Measurements from ENCODE around the gene DBR1.
"Not testable (repeated sequence)": the region's sequence is repeated elsewhere in the genome, so short reads cannot be mapped to it uniquely, and the experiment has no call there.

The DBR1 gene

GRCh38 chr3:138157743-138158142 lies 17.0 kb downstream of the DBR1 start:
- DNase-seq (ENCODE audit: extremely low spot score), result no peak
- CTCF ChIA-PET, result no interaction called here
- TF ChIP-seq CTBP1 (IDR thresholded peaks at IDR 0.05; ENCODE audit: borderline replicate concordance) (no peak), TARDBP (IDR thresholded peaks at IDR 0.05) (no peak), NFRKB (IDR thresholded peaks at IDR 0.05) (no peak), ZNF384 (IDR thresholded peaks at IDR 0.05) (no peak), SP1 (IDR thresholded peaks at IDR 0.05) (no peak)
- POLR2A ChIA-PET, result no interaction called here

DNA sequence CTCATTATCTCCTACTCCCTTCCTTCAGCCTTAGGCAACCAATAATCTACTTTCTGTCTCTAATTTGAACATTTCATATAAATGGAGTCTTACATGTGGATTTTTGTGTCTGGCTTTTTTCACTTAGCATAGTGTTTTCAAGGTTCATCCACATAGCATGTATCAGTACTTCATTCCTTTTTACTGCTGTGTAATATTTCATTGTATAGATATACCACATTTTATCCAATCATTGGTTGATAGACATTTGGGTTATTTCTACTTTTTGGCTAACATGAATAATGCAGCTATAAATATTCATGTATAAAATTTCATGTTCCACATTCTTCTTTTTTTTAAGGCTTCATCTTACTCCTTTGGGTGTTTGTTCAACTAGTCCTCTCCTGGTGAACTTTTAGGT lies 20.2 kb downstream of the DBR1 start:
- CTCF ChIA-PET, result no interaction called here

DNA sequence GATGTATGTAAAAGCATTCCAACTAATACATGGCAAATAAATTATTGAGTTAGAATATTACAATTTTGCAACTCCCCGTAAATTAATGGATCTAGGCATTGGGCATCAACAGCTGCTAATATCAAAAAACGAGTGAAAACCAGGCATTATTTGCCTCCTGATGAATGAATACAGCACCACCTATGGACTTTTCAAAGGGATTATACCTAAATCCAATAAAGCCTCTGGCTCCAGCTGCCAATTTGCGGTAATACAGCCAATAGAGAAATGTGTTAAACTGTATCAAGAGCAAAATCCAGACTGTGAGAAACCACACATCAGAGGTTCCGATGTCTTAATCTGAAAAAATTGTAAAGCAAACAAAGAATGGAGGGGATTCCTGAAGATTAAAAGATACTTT lies 26.2 kb downstream of the DBR1 start:
- TF ChIP-seq FOXA1 (IDR thresholded peaks at IDR 0.05) (no peak), TARDBP (IDR thresholded peaks at IDR 0.05) (no peak), PKNOX1 (IDR thresholded peaks at IDR 0.05) (no peak), ELF4 (IDR thresholded peaks at IDR 0.05) (no peak), BHLHE40 (IDR thresholded peaks at IDR 0.05; ENCODE audit: borderline replicate concordance) (no peak), SP1 (IDR thresholded peaks at IDR 0.05) (no peak), FOXM1 (IDR thresholded peaks at IDR 0.05; ENCODE audit: borderline replicate concordance) (no peak), LEF1 (IDR thresholded peaks at IDR 0.05; ENCODE audit: borderline replicate concordance) (no peak), NFRKB (IDR thresholded peaks at IDR 0.05) (no peak), ARNT (IDR thresholded peaks at IDR 0.05) (no peak), SUZ12 (IDR thresholded peaks at IDR 0.05) (no peak), L3MBTL2 (conservative IDR thresholded peaks at IDR 0.05) (no peak), CTBP1 (IDR thresholded peaks at IDR 0.05; ENCODE audit: borderline replicate concordance) (no peak), ZNF384 (IDR thresholded peaks at IDR 0.05) (no peak), FOXK2 (IDR thresholded peaks at IDR 0.05) (no peak), HDGF (IDR thresholded peaks at IDR 0.05; ENCODE audit: borderline replicate concordance) (no peak)
- CTCF ChIA-PET, result no interaction called here
- DNase-seq (ENCODE audit: extremely low spot score), result no peak
- POLR2A ChIA-PET, result no interaction called here

More for the DNA sequence above, 20.2 kb downstream of the DBR1 start:
- no peak for TF ChIP-seq HDGF (IDR thresholded peaks at IDR 0.05; ENCODE audit: borderline replicate concordance)
- no peak for TF ChIP-seq NFRKB (IDR thresholded peaks at IDR 0.05)
- TF ChIP-seq L3MBTL2 (conservative IDR thresholded peaks at IDR 0.05), result no peak
- no peak for TF ChIP-seq CTBP1 (IDR thresholded peaks at IDR 0.05; ENCODE audit: borderline replicate concordance)
- no peak for TF ChIP-seq ZNF384 (IDR thresholded peaks at IDR 0.05)
- TF ChIP-seq ELF4 (IDR thresholded peaks at IDR 0.05), result no peak
- no peak for TF ChIP-seq FOXM1 (IDR thresholded peaks at IDR 0.05; ENCODE audit: borderline replicate concordance)
- TF ChIP-seq SP1 (IDR thresholded peaks at IDR 0.05), result no peak
- no peak for TF ChIP-seq FOXK2 (IDR thresholded peaks at IDR 0.05)
- no peak for TF ChIP-seq LEF1 (IDR thresholded peaks at IDR 0.05; ENCODE audit: borderline replicate concordance)
- TF ChIP-seq BHLHE40 (IDR thresholded peaks at IDR 0.05; ENCODE audit: borderline replicate concordance), result no peak
- TF ChIP-seq FOXA1 (IDR thresholded peaks at IDR 0.05), result no peak
- no peak for TF ChIP-seq ARNT (IDR thresholded peaks at IDR 0.05)
- POLR2A ChIA-PET, result no interaction called here
- no peak for DNase-seq (ENCODE audit: extremely low spot score)

DNA sequence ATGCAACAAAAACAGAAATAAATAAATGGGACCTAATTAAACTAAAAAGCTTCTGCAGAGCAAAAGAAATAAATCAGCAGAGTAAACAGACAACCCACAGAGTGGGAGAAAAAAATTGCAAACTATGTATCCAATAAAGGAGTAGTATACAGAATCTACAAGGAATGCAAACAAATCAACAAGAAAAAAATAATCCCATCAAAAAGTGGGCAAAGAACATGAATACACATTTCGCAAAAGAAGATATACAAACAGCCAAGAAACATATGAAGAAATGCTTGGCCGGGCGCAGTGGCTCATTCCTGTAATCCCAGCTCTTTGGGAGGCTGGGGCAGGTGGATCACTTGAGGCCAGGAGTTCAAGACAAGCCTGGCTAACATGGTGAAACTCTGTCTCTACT lies 32.5 kb downstream of the DBR1 start:
- POLR2A ChIA-PET; CTCF ChIA-PET; DNase-seq (ENCODE audit: extremely low spot score): not testable (repeated sequence)

DNA sequence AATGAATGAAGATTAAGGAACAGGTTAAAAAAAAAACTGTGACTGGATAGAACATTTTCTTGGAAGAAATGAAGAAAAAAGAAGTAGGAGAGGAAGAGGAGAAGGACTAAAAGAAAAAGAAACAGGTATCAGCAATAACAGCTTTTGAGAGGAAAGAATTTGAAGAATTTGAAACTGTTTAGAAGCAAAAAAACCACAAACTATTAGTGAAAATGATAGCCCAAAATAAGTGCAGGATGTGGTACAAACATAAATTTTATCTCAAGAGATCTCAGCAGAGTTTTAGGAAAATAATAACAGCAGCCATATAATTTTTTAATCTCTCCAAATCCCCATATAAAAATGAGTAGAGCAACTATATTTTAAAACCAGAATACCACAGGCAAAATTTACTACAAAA lies 33.8 kb downstream of the DBR1 start:
- CTCF ChIA-PET, result no interaction called here
- no peak for TF ChIP-seq L3MBTL2 (conservative IDR thresholded peaks at IDR 0.05)
- POLR2A ChIA-PET, result no interaction called here
- no peak for DNase-seq (ENCODE audit: extremely low spot score)

GRCh38 chr3:138139691-138140090 lies 35.0 kb downstream of the DBR1 start:
- DNase-seq (ENCODE audit: extremely low spot score), result no peak

GRCh38 chr3:138137861-138138260 lies 36.9 kb downstream of the DBR1 start:
- ChIA-PET POLR2A (no interaction called here), CTCF (no interaction called here)
- TF ChIP-seq HDGF (IDR thresholded peaks at IDR 0.05; ENCODE audit: borderline replicate concordance) (no peak), L3MBTL2 (conservative IDR thresholded peaks at IDR 0.05) (no peak), SP1 (IDR thresholded peaks at IDR 0.05) (no peak)
- no peak for DNase-seq (ENCODE audit: extremely low spot score)

More at GRCh38 chr3:138139691-138140090, 35.0 kb downstream of the DBR1 start:
- ChIA-PET POLR2A (no interaction called here), CTCF (no interaction called here)
- TF ChIP-seq SUZ12 (IDR thresholded peaks at IDR 0.05) (no peak), CTBP1 (IDR thresholded peaks at IDR 0.05; ENCODE audit: borderline replicate concordance) (no peak), TARDBP (IDR thresholded peaks at IDR 0.05) (no peak), PKNOX1 (IDR thresholded peaks at IDR 0.05) (no peak), NFRKB (IDR thresholded peaks at IDR 0.05) (no peak), ELF4 (IDR thresholded peaks at IDR 0.05) (no peak), LEF1 (IDR thresholded peaks at IDR 0.05; ENCODE audit: borderline replicate concordance) (no peak), SP1 (IDR thresholded peaks at IDR 0.05) (no peak), BHLHE40 (IDR thresholded peaks at IDR 0.05; ENCODE audit: borderline replicate concordance) (no peak), L3MBTL2 (conservative IDR thresholded peaks at IDR 0.05) (no peak), ZNF384 (IDR thresholded peaks at IDR 0.05) (no peak), FOXM1 (IDR thresholded peaks at IDR 0.05; ENCODE audit: borderline replicate concordance) (no peak), HDGF (IDR thresholded peaks at IDR 0.05; ENCODE audit: borderline replicate concordance) (no peak), FOXA1 (IDR thresholded peaks at IDR 0.05) (no peak)

DNA sequence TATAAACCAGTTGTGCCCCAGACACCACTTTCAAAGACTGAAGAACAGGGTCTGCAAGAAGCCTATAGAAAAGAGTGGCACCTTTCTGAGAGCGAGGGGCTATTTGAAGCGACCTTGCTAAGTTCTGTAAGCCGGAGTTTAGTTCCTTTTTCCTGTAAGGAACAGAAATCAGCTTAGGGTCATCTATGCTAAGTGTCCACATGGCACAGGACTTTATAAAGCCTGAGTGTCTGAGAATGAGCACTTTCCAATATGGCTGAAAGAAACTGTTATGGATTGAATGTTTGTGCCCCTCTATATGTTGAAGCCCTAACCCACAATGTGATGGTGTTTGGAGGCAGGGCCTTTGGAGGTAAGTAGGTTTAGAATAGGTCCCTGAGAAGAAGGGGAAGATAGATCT lies 38.5 kb downstream of the DBR1 start:
- ChIA-PET POLR2A (no interaction called here), CTCF (no interaction called here)
- no peak for TF ChIP-seq BHLHE40 (IDR thresholded peaks at IDR 0.05; ENCODE audit: borderline replicate concordance)
- TF ChIP-seq ZNF384 (IDR thresholded peaks at IDR 0.05), result no peak
- TF ChIP-seq CTBP1 (IDR thresholded peaks at IDR 0.05; ENCODE audit: borderline replicate concordance), result no peak
- TF ChIP-seq SP1 (IDR thresholded peaks at IDR 0.05), result no peak
- TF ChIP-seq PKNOX1 (IDR thresholded peaks at IDR 0.05), result no peak
- TF ChIP-seq SUZ12 (IDR thresholded peaks at IDR 0.05), result no peak
- no peak for TF ChIP-seq LEF1 (IDR thresholded peaks at IDR 0.05; ENCODE audit: borderline replicate concordance)
- no peak for TF ChIP-seq FOXA1 (IDR thresholded peaks at IDR 0.05)
- no peak for TF ChIP-seq FOXM1 (IDR thresholded peaks at IDR 0.05; ENCODE audit: borderline replicate concordance)
- TF ChIP-seq FOXK2 (IDR thresholded peaks at IDR 0.05), result no peak
- no peak for TF ChIP-seq ELF4 (IDR thresholded peaks at IDR 0.05)
- no peak for TF ChIP-seq ARNT (IDR thresholded peaks at IDR 0.05)
- no peak for TF ChIP-seq L3MBTL2 (conservative IDR thresholded peaks at IDR 0.05)
- no peak for TF ChIP-seq HDGF (IDR thresholded peaks at IDR 0.05; ENCODE audit: borderline replicate concordance)
- no peak for TF ChIP-seq TARDBP (IDR thresholded peaks at IDR 0.05)
- no peak for DNase-seq (ENCODE audit: extremely low spot score)

Measured in HEK293T (cell line).